HepG2 (cell line): ENCODE data around the gene CHSY3. TPM values are rescaled to one million over a fixed set of nuclear protein-coding genes. Genes with fewer than 3 reads are reported as not detected.
A peak's percentile ranks its signal among the peaks of the same experiment; 100 is the strongest.

Experiments used
- CBX2 ChIP-seq, 2 experiments: fragments of 200-600 bp in 1 of 2; sonication (generic); formaldehyde crosslinking in 1 of 2; IDR thresholded peaks; 2 replicates each; pipeline versions ENCODE4 v1.7.0 to v1.8.1; 2018 to 2022; ENCODE audit warnings: low read depth in 2 of 2, low read length in 1 of 2, mild to moderate bottlenecking in 1 of 2, missing genetic modification reagents in 1 of 2
- CHCHD3 ChIP-seq: sonication (generic); formaldehyde crosslinking; IDR thresholded peaks from 2 replicates; pipeline ENCODE4 v1.8.0; 2022; ENCODE audit warnings: mild to moderate bottlenecking, missing genetic modification reagents, moderate library complexity
- GABPB1 ChIP-seq: IDR thresholded peaks from 2 replicates; pipeline ENCODE4 v1.6.1; 2016; ENCODE audit warnings: mild to moderate bottlenecking, missing genetic modification reagents, moderate library complexity, missing compliant biosample characterization
- HMG20B ChIP-seq: conservative IDR thresholded peaks from 2 replicates; pipeline ENCODE4 v1.6.1; 2016; ENCODE audit warnings: missing genetic modification reagents, missing compliant biosample characterization
- KLF13 ChIP-seq: sonication (generic); formaldehyde crosslinking; IDR thresholded peaks from 2 replicates; pipeline ENCODE4 v1.4.0; 2020; ENCODE audit warnings: mild to moderate bottlenecking, missing genetic modification reagents
- POGZ ChIP-seq: sonication (generic); formaldehyde crosslinking; IDR thresholded peaks from 2 replicates; pipeline ENCODE4 v1.4.0; 2020; ENCODE audit warnings: mild to moderate bottlenecking, missing genetic modification reagents
- PRMT3 ChIP-seq: sonication (generic); formaldehyde crosslinking; IDR thresholded peaks from 2 replicates; pipeline ENCODE4 v1.8.1; 2022; ENCODE audit warnings: low read depth, mild to moderate bottlenecking, moderate library complexity, missing genetic modification reagents, borderline replicate concordance
- THYN1 ChIP-seq: sonication (generic); formaldehyde crosslinking; IDR thresholded peaks from 2 replicates; pipeline ENCODE4 v1.8.1; 2023; ENCODE audit warnings: low read depth, mild to moderate bottlenecking, moderate library complexity, missing genetic modification reagents, borderline replicate concordance
- ZFAT ChIP-seq: sonication (generic); formaldehyde crosslinking; conservative IDR thresholded peaks from 2 replicates; pipeline ENCODE4 v1.8.1; 2023; ENCODE audit warnings: missing genetic modification reagents, inconsistent platforms
- ZFX ChIP-seq: sonication (generic); formaldehyde crosslinking; IDR thresholded peaks from 2 replicates; pipeline ENCODE4 v1.4.0; 2020; ENCODE audit warnings: mild to moderate bottlenecking, low read depth, missing genetic modification reagents, moderate library complexity
- ZNF432 ChIP-seq: sonication (generic); formaldehyde crosslinking; IDR thresholded peaks from 2 replicates; pipeline ENCODE4 v1.5.0; 2020; ENCODE audit warnings: missing genetic modification reagents, mild to moderate bottlenecking, borderline replicate concordance
- ZNF451 ChIP-seq: sonication (generic); formaldehyde crosslinking; IDR thresholded peaks from 2 replicates; pipeline ENCODE4 v1.5.0; 2020; ENCODE audit warnings: mild to moderate bottlenecking, missing genetic modification reagents
- ZNF563 ChIP-seq: sonication (generic); formaldehyde crosslinking; IDR thresholded peaks from 2 replicates; pipeline ENCODE4 v1.8.0; 2022; ENCODE audit warnings: mild to moderate bottlenecking, moderate library complexity, missing genetic modification reagents
- ZNF660 ChIP-seq: sonication (generic); formaldehyde crosslinking; IDR thresholded peaks from 2 replicates; pipeline ENCODE4 v1.5.1; 2020; ENCODE audit warnings: mild to moderate bottlenecking, low read depth, missing genetic modification reagents, borderline replicate concordance
- ZNF7 ChIP-seq: IDR thresholded peaks from 2 replicates; pipeline ENCODE4 v1.6.1; 2016; ENCODE audit warnings: missing biosample characterization, missing genetic modification reagents
- ZNF768 ChIP-seq: sonication (generic); formaldehyde crosslinking; IDR thresholded peaks from 2 replicates; pipeline ENCODE4 v1.4.0; 2020; ENCODE audit warnings: missing genetic modification reagents
- ZNF788 ChIP-seq: sonication (generic); formaldehyde crosslinking; IDR thresholded peaks from 2 replicates; pipeline ENCODE4 v1.5.0; 2020; ENCODE audit warnings: mild to moderate bottlenecking, missing genetic modification reagents, borderline replicate concordance
- polyA plus RNA-seq, 8 experiments: library from polyadenylated mRNA; depleted of rRNA in 3 of 8; stranded (reverse) in 7 of 8; unstranded in 1 of 8; fragments of >200 nt; fragmentation: Illumina TruSeq in 4 of 8; extraction: Trizol in 4 of 8; gene quantifications; 2 replicates each; pipeline versions ENCODE4 v1.2.1 to v1.2.3, GENCODE V29; 2011 to 2016; ENCODE audit warnings: low read depth in 4 of 8, missing spikeins in 1 of 8, mixed read lengths in 1 of 8; ENCODE audit not compliant: insufficient read depth in 1 of 8
- total RNA-seq, 5 experiments: library from RNA; depleted of rRNA; stranded (reverse); fragments of >200 nt; fragmentation: Illumina TruSeq; extraction: Trizol; gene quantifications; 2 replicates each; pipeline ENCODE4 v1.2.3, GENCODE V29; 2016; ENCODE audit warnings: low read depth in 1 of 5
- TF ChIP-seq, protein P1 (sequence below): IDR thresholded peaks from 2 replicates; pipeline ENCODE4 v1.6.1; 2016; ENCODE audit warnings: missing compliant biosample characterization, missing genetic modification reagents, borderline replicate concordance
- TF ChIP-seq, protein P2 (sequence below): sonication (generic); formaldehyde crosslinking; IDR thresholded peaks from 2 replicates; pipeline ENCODE4 v1.8.0; 2022; ENCODE audit warnings: low read depth, missing genetic modification reagents
- TF ChIP-seq, protein P3 (sequence below): sonication (generic); formaldehyde crosslinking; IDR thresholded peaks from 2 replicates; pipeline ENCODE4 v1.5.0; 2020; ENCODE audit warnings: missing genetic modification reagents, mild to moderate bottlenecking, borderline replicate concordance
- TF ChIP-seq, protein P4 (sequence below): IDR thresholded peaks from 2 replicates; pipeline ENCODE4 v1.6.1; 2016; ENCODE audit warnings: mild to moderate bottlenecking, missing biosample characterization, missing genetic modification reagents
- TF ChIP-seq, protein P5 (sequence below): IDR thresholded peaks from 2 replicates; pipeline ENCODE4 v1.6.1; 2016; ENCODE audit warnings: missing compliant biosample characterization, missing genetic modification reagents, borderline replicate concordance
- TF ChIP-seq, protein P6 (sequence below): sonication (generic); formaldehyde crosslinking; IDR thresholded peaks from 2 replicates; pipeline ENCODE4 v1.8.0; 2022; ENCODE audit warnings: missing genetic modification reagents, low read depth, mild to moderate bottlenecking, borderline replicate concordance

Gene CHSY3
- total and polyA plus RNA-seq, 2 of the 13 experiments (the other 11 are each of a cell fraction or from before 2014, with no cell fraction given) = 0.26 to 4.1 TPM

DNA sequence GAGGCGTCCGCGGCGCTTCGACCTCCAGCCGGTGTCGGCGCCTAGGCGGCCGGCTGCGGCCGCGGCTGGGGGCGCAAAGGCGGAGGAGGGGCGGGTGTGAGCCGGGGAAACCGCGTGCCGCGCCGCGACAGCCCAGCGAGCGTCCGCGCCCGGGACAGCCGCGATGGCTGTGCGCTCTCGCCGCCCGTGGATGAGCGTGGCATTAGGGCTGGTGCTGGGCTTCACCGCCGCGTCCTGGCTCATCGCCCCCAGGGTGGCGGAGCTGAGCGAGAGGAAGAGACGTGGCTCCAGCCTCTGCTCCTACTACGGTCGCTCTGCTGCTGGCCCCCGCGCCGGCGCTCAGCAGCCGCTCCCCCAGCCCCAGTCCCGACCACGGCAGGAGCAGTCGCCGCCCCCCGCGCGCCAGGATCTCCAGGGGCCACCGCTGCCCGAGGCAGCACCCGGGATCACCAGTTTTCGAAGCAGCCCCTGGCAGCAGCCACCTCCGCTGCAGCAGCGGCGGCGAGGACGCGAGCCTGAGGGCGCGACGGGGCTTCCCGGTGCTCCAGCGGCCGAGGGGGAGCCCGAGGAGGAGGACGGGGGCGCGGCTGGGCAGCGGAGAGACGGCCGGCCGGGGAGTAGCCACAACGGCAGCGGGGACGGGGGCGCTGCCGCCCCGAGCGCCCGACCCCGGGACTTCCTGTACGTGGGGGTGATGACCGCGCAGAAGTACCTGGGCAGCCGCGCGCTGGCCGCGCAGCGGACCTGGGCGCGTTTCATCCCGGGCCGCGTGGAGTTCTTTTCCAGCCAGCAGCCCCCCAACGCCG, 605 bp downstream of the CHSY3 start (continued):
- TF ChIP-seq ZNF660 (CRISPR knock-in tag) = no peak
- TF ChIP-seq, protein P1, sequence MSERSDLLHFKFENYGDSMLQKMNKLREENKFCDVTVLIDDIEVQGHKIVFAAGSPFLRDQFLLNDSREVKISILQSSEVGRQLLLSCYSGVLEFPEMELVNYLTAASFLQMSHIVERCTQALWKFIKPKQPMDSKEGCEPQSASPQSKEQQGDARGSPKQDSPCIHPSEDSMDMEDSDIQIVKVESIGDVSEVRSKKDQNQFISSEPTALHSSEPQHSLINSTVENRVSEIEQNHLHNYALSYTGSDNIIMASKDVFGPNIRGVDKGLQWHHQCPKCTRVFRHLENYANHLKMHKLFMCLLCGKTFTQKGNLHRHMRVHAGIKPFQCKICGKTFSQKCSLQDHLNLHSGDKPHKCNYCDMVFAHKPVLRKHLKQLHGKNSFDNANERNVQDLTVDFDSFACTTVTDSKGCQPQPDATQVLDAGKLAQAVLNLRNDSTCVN = no peak
- TF ChIP-seq ZNF451 = peak; percentile 45; the same call in 1 of the 2 replicates
- peak; percentile 5; the same call in 1 of the 2 replicates for TF ChIP-seq GABPB1
- no peak for TF ChIP-seq ZNF768 (CRISPR knock-in tag)
- TF ChIP-seq, protein P2, sequence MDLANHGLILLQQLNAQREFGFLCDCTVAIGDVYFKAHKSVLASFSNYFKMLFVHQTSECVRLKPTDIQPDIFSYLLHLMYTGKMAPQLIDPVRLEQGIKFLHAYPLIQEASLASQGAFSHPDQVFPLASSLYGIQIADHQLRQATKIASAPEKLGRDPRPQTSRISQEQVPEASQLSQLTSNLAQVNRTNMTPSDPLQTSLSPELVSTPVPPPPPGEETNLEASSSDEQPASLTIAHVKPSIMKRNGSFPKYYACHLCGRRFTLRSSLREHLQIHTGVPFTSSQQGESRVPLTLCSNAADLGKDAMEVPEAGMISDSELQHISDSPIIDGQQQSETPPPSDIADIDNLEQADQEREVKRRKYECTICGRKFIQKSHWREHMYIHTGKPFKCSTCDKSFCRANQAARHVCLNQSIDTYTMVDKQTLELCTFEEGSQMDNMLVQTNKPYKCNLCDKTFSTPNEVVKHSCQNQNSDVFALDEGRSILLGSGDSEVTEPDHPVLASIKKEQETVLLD (CRISPR knock-in tag) = 0 out of 2 replicates have a peak, but pooled peaks have one; percentile 45
- TF ChIP-seq, protein P3, sequence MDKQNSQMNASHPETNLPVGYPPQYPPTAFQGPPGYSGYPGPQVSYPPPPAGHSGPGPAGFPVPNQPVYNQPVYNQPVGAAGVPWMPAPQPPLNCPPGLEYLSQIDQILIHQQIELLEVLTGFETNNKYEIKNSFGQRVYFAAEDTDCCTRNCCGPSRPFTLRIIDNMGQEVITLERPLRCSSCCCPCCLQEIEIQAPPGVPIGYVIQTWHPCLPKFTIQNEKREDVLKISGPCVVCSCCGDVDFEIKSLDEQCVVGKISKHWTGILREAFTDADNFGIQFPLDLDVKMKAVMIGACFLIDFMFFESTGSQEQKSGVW (CRISPR knock-in tag) = no peak
- TF ChIP-seq ZFAT (CRISPR knock-in tag) = no peak
- TF ChIP-seq ZNF432 (CRISPR knock-in tag) = no peak
- TF ChIP-seq, protein P4, sequence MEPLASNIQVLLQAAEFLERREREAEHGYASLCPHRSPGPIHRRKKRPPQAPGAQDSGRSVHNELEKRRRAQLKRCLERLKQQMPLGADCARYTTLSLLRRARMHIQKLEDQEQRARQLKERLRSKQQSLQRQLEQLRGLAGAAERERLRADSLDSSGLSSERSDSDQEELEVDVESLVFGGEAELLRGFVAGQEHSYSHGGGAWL (CRISPR knock-in tag) = no peak
- TF ChIP-seq, protein P5, sequence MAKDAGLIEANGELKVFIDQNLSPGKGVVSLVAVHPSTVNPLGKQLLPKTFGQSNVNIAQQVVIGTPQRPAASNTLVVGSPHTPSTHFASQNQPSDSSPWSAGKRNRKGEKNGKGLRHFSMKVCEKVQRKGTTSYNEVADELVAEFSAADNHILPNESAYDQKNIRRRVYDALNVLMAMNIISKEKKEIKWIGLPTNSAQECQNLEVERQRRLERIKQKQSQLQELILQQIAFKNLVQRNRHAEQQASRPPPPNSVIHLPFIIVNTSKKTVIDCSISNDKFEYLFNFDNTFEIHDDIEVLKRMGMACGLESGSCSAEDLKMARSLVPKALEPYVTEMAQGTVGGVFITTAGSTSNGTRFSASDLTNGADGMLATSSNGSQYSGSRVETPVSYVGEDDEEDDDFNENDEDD (CRISPR knock-in tag) = peak; percentile 50; the same call in 1 of the 2 replicates
- TF ChIP-seq CHCHD3 (CRISPR knock-in tag) = no peak
- no peak for TF ChIP-seq ZNF7 (CRISPR knock-in tag)
- TF ChIP-seq PRMT3 (CRISPR knock-in tag) = no peak
- no peak for TF ChIP-seq KLF13 (CRISPR knock-in tag)
- no peak for TF ChIP-seq ZNF788 (CRISPR knock-in tag)
- TF ChIP-seq ZNF563 (CRISPR knock-in tag) = peak; percentile 72; the same call in 1 of the 2 replicates
- no peak for TF ChIP-seq HMG20B (CRISPR knock-in tag)
- TF ChIP-seq CBX2 (IDR thresholded peaks at IDR 0.05; ENCODE audit: low read depth, low read length) = no peak
- TF ChIP-seq CBX2 (CRISPR knock-in tag; IDR thresholded peaks at IDR 0.05; ENCODE audit: low read depth) = no peak
- no peak for TF ChIP-seq THYN1 (CRISPR knock-in tag)
- TF ChIP-seq, protein P6, sequence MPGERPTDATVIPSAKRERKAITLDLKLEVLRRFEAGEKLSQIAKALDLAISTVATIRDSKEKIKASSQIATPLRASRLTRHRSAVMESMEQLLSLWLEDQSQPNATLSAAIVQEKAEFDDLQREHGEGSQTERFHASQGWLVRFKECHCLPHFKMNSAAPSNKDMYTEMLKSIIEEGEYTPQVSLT (CRISPR knock-in tag) = no peak
- TF ChIP-seq POGZ (CRISPR knock-in tag) = no peak
- TF ChIP-seq ZFX (CRISPR knock-in tag) = peak; percentile 22; the same call in 1 of the 2 replicates
